GM23338 (cell line): ENCODE results near the gene ADGRG4. TPM values are rescaled to one million over a fixed set of nuclear protein-coding genes. Genes with fewer than 3 reads are reported as not detected.

ENCODE experiments used
- ATAC-seq: fragments of 200-7000 bp; cut with Tn5 transposase; 3 replicates; pipeline ENCODE4 v1.9.1; 2020
- DNase-seq: peaks from one replicate; pipeline ENCODE4 v3.0.0-alpha.2; 2015; ENCODE audit warnings: low spot score
- H2AFZ ChIP-seq: fragments of 200-600 bp; sonication (generic); 2 replicates; pipeline ENCODE4 v1.8.0; 2016; ENCODE audit warnings: antibody characterized with exemption, mild to moderate bottlenecking, moderate library complexity
- H3F3A ChIP-seq: fragments of 200-600 bp; sonication (generic); replicated peaks from 2 replicates; pipeline ENCODE4 v1.8.0; 2017; ENCODE audit warnings: antibody characterized with exemption, mixed run types, low read depth
- H3K27ac ChIP-seq: fragments of 200-600 bp; sonication (generic); 2 replicates; pipeline ENCODE4 v1.6.1; 2016; ENCODE audit warnings: low read depth
- H3K27me3 ChIP-seq: fragments of 200-600 bp; sonication (generic); 2 replicates; pipeline ENCODE4 v1.8.0; 2016; ENCODE audit warnings: mild to moderate bottlenecking, mixed run types, moderate library complexity; ENCODE audit not compliant: insufficient read depth
- H3K36me3 ChIP-seq: fragments of 200-600 bp; sonication (generic); 2 replicates; pipeline ENCODE4 v1.8.0; 2016; ENCODE audit warnings: mild to moderate bottlenecking; ENCODE audit not compliant: insufficient read depth
- H3K4me1 ChIP-seq: fragments of 200-600 bp; sonication (generic); 2 replicates; pipeline ENCODE4 v1.8.0; 2016; ENCODE audit warnings: mild to moderate bottlenecking, moderate library complexity; ENCODE audit not compliant: insufficient read depth
- H3K4me2 ChIP-seq: fragments of 200-600 bp; sonication (generic); 2 replicates; pipeline ENCODE4 v1.7.1; 2017; ENCODE audit warnings: mixed run types
- H3K4me3 ChIP-seq: fragments of 200-600 bp; sonication (generic); 2 replicates; pipeline ENCODE4 v1.6.1; 2016; ENCODE audit warnings: mixed run types
- H3K79me2 ChIP-seq: fragments of 200-600 bp; sonication (generic); replicated peaks from 2 replicates; pipeline ENCODE4 v1.8.0; 2017; ENCODE audit warnings: mild to moderate bottlenecking; ENCODE audit not compliant: insufficient read depth
- H3K9me2 ChIP-seq: fragments of 200-600 bp; sonication (generic); 2 replicates; pipeline ENCODE4 v1.8.0; 2017; ENCODE audit not compliant: insufficient read depth
- H4K20me1 ChIP-seq: fragments of 200-600 bp; sonication (generic); replicated peaks from 2 replicates; pipeline ENCODE4 v1.8.0; 2017; ENCODE audit warnings: mild to moderate bottlenecking; ENCODE audit not compliant: insufficient read depth
- H3K27ac Mint-ChIP-seq: 2 replicates; pipeline ENCODE4 v1.8.0; 2020; ENCODE audit warnings: inconsistent platforms, mild to moderate bottlenecking, moderate library complexity, mixed read lengths
- H3K27me3 Mint-ChIP-seq: 3 replicates; pipeline ENCODE4 v1.8.0; 2022; ENCODE audit warnings: low read depth, mild to moderate bottlenecking, moderate library complexity, mixed read lengths, inconsistent platforms; ENCODE audit not compliant: insufficient read depth, poor library complexity
- H3K36me3 Mint-ChIP-seq: 3 replicates; pipeline ENCODE4 v1.8.0; 2021; ENCODE audit warnings: low read depth, mild to moderate bottlenecking, inconsistent platforms, moderate library complexity, mixed read lengths
- H3K4me1 Mint-ChIP-seq: 3 replicates; pipeline ENCODE4 v1.8.0; 2020; ENCODE audit warnings: mild to moderate bottlenecking, inconsistent platforms, mixed read lengths
- H3K4me3 Mint-ChIP-seq: 3 replicates; pipeline ENCODE4 v1.8.0; 2021; ENCODE audit warnings: moderate library complexity, mild to moderate bottlenecking, inconsistent platforms, mixed read lengths
- H3K9me3 Mint-ChIP-seq: 3 replicates; pipeline ENCODE4 v1.8.0; 2020; ENCODE audit warnings: moderate library complexity, mild to moderate bottlenecking, inconsistent platforms, mixed read lengths
- CREB1 ChIP-seq: fragments of 250-450 bp; sonication (Bioruptor Pico); IDR thresholded peaks from 2 replicates; pipeline ENCODE4 v1.5.0; 2020; ENCODE audit warnings: low read depth, mild to moderate bottlenecking, moderate library complexity
- CTCF ChIP-seq, 2 experiments: fragments of 200-600 bp in 1 of 2; sonication (generic) in 1 of 2; conservative IDR thresholded peaks; 2 replicates each; pipeline versions ENCODE4 v1.5.1 to v1.6.1; 2016 to 2017; ENCODE audit warnings: antibody characterized with exemption in 2 of 2, low read depth in 2 of 2, mild to moderate bottlenecking in 2 of 2, moderate library complexity in 1 of 2
- ETS1 ChIP-seq: IDR thresholded peaks from 2 replicates; pipeline ENCODE4 v1.6.1; 2016; ENCODE audit warnings: antibody characterized with exemption
- EZH2 ChIP-seq: fragments of 200-600 bp; sonication (generic); IDR thresholded peaks from one replicate; pipeline ENCODE4 v1.8.0; 2017; ENCODE audit warnings: antibody characterized with exemption, mild to moderate bottlenecking, low read depth; ENCODE audit not compliant: unreplicated experiment
- EZH2phosphoT487 ChIP-seq: fragments of 200-600 bp; sonication (generic); IDR thresholded peaks from one replicate; pipeline ENCODE4 v1.8.1; 2018; ENCODE audit warnings: antibody characterized with exemption; ENCODE audit not compliant: unreplicated experiment
- JUNB ChIP-seq: IDR thresholded peaks from one replicate; pipeline ENCODE4 v1.6.1; 2016; ENCODE audit warnings: antibody characterized with exemption; ENCODE audit not compliant: unreplicated experiment
- NANOG ChIP-seq: IDR thresholded peaks from 2 replicates; pipeline ENCODE4 v1.6.1; 2016; ENCODE audit warnings: antibody characterized with exemption, borderline replicate concordance
- POLR2AphosphoS5 ChIP-seq: IDR thresholded peaks from 2 replicates; pipeline ENCODE4 v1.6.1; 2016; ENCODE audit warnings: antibody characterized with exemption, low read depth
- REST ChIP-seq: IDR thresholded peaks from one replicate; pipeline ENCODE4 v1.6.1; 2018; ENCODE audit warnings: antibody characterized with exemption; ENCODE audit not compliant: unreplicated experiment
- STAT1 ChIP-seq: IDR thresholded peaks from one replicate; pipeline ENCODE4 v1.6.1; 2016; ENCODE audit warnings: antibody characterized with exemption; ENCODE audit not compliant: unreplicated experiment
- ZNF114 ChIP-seq: fragments of 250-450 bp; sonication (Bioruptor Pico); IDR thresholded peaks from 2 replicates; pipeline ENCODE4 v1.5.0; 2020; ENCODE audit warnings: mild to moderate bottlenecking, moderate library complexity
- ZNF331 ChIP-seq: fragments of 250-450 bp; sonication (Bioruptor Pico); IDR thresholded peaks from 2 replicates; pipeline ENCODE4 v1.5.0; 2020; ENCODE audit warnings: low read depth, mild to moderate bottlenecking, moderate library complexity
- ZNF462 ChIP-seq: fragments of 250-450 bp; sonication (Bioruptor Pico); IDR thresholded peaks from 2 replicates; pipeline ENCODE4 v1.5.0; 2020; ENCODE audit warnings: mild to moderate bottlenecking, moderate library complexity
- polyA plus RNA-seq: library from polyadenylated mRNA; unstranded; fragments of >200 nt; fragmentation: Nextera tagmentation; extraction: Ambion mirVana; gene quantifications from 2 replicates; pipeline ENCODE4 v1.2.1, GENCODE V29; 2016
- total RNA-seq: library from RNA; depleted of rRNA; stranded (reverse); fragments of >200 nt; shearing (Covaris generic); gene quantifications from 2 replicates; pipeline ENCODE4 v1.2.3, GENCODE V29; 2014

The ADGRG4 gene
- total and polyA plus RNA-seq, 2 experiments from 2014 or later: not detected

- Histone ChIP-seq H3K27ac (no peak overlapping the region), H2AFZ (no peak overlapping the region), H3K36me3 (no peaks in the 10 kb centered on the region), H3K4me1 (no peaks in the 10 kb centered on the region), H3K9me2 (no peaks in the 10 kb centered on the region), H3K79me2 (no peaks in the 10 kb centered on the region), H3K4me2 (no peak overlapping the region), H3F3A (no peaks in the 10 kb centered on the region), H4K20me1 (no peaks in the 10 kb centered on the region), H3K4me3 (no peak overlapping the region), H3K27me3 (no peaks in the 10 kb centered on the region)
- no peak for ATAC-seq
- H3K9me3 Mint-ChIP-seq: no peaks in the 10 kb centered on the region
- peaks cover 4% of the 10 kb centered on the region for H3K27me3 Mint-ChIP-seq
- H3K27ac Mint-ChIP-seq: no peak overlapping the region
- peaks cover 10% of the 10 kb centered on the region for H3K4me1 Mint-ChIP-seq
- DNase-seq: no peak
- no peak overlapping the region for H3K4me3 Mint-ChIP-seq
- no peak for TF ChIP-seq EZH2phosphoT487
- no peak for TF ChIP-seq POLR2AphosphoS5
- no peak for TF ChIP-seq STAT1
- TF ChIP-seq ZNF462 (CRISPR knock-in tag): no peak
- no peak for TF ChIP-seq JUNB
- TF ChIP-seq NANOG: no peak
- TF ChIP-seq CREB1 (CRISPR knock-in tag): no peak
- TF ChIP-seq EZH2: no peak
- no peak for TF ChIP-seq ZNF114
- TF ChIP-seq CTCF (conservative IDR thresholded peaks at IDR 0.05; ENCODE audit: low read depth in 2 of 2): no peak
- TF ChIP-seq ZNF331: no peak
- TF ChIP-seq REST: no peak
- no peak for TF ChIP-seq ETS1
- H3K36me3 Mint-ChIP-seq: no peaks in the 10 kb centered on the region
Observed at GRCh38 chrX:136262243-136262642, 38.5 kb upstream of the ADGRG4 start.
